Stimulated activated CD4-positive, alpha-beta T cell treated with anti-CD3 and anti-CD28 coated beads, Interleukin-1b, Interleukin-23, amount 100 ng/mL, for 48 hours (primary cell): Measurements from ENCODE around the gene ZNF646.

Experiments
- DNase-seq: peaks from one replicate; pipeline ENCODE4 v3.0.0-alpha.2; 2020

Gene ZNF646

GRCh38 chr16:31108794-31109558 is 34.8 kb downstream of the ZNF646 start:
- no peak for DNase-seq

- no peak for DNase-seq
These were observed 35.4 kb downstream of the ZNF646 start for GRCh38 chr16:31109622-31110021.

- DNase-seq: no peak
These were observed 36.1 kb downstream of the ZNF646 start for GRCh38 chr16:31110106-31111034.

GRCh38 chr16:31111881-31112466 is 37.8 kb downstream of the ZNF646 start:
- no peak for DNase-seq

- DNase-seq: no peak
These were observed 38.5 kb downstream of the ZNF646 start for GRCh38 chr16:31112711-31113110.

GRCh38 chr16:31113121-31114120 is 39.2 kb downstream of the ZNF646 start:
- DNase-seq: no peak

- DNase-seq: no peak
These were observed 40.2 kb downstream of the ZNF646 start for GRCh38 chr16:31114468-31114867.

- DNase-seq: peak; percentile 98
These were observed 43.4 kb downstream of the ZNF646 start, which contains the start of gene KAT8 for GRCh38 chr16:31117384-31118222. TSS of gene KAT8 (plus strand) at chr16:31117664. CDS start at chr16:31117682, 18 bp downstream.

- DNase-seq: no peak
These were observed 44.3 kb downstream of the ZNF646 start for GRCh38 chr16:31118223-31119155.

- DNase-seq: no peak
These were observed 45.9 kb downstream of the ZNF646 start for GRCh38 chr16:31120129-31120528.

- DNase-seq: no peak
These were observed 51.6 kb downstream of the ZNF646 start for GRCh38 chr16:31125844-31126243.

GRCh38 chr16:31127182-31127581 is 53.0 kb downstream of the ZNF646 start:
- DNase-seq: no peak

- no peak for DNase-seq
These were observed 54.7 kb downstream of the ZNF646 start for GRCh38 chr16:31128711-31129567.

- DNase-seq: no peak
These were observed 55.5 kb downstream of the ZNF646 start for GRCh38 chr16:31129568-31130335.

- DNase-seq: no peak
These were observed 56.2 kb downstream of the ZNF646 start for GRCh38 chr16:31130336-31130891.

GRCh38 chr16:31130899-31131298 is 56.7 kb downstream of the ZNF646 start:
- no peak for DNase-seq

- DNase-seq: no peak
These were observed 57.2 kb downstream of the ZNF646 start for GRCh38 chr16:31131416-31131815.

GRCh38 chr16:31131841-31132271 is 57.6 kb downstream of the ZNF646 start:
- no peak for DNase-seq
